ENCODE measurements around the gene NR0B1.

NR0B1 gene

GRCh38 chrX:30261012-30261411 is 48.2 kb downstream of the NR0B1 start:
- Histone ChIP-seq H3K4me1 (ENCODE audit: control insufficient read depth, insufficient read depth, low read length) (no peaks in the 10 kb centered on the region), H3K27me3 (ENCODE audit: control insufficient read depth, insufficient read depth, low read length) (no peaks in the 10 kb centered on the region), H3K9ac (ENCODE audit: low read length) (no peak overlapping the region), H3K9me3 (ENCODE audit: control insufficient read depth, low read length) (no peaks in the 10 kb centered on the region), H3K4me3 (ENCODE audit: low read length) (no peak overlapping the region), H3K36me3 (ENCODE audit: control insufficient read depth, insufficient read depth, low read length) (no peaks in the 10 kb centered on the region)

DNA sequence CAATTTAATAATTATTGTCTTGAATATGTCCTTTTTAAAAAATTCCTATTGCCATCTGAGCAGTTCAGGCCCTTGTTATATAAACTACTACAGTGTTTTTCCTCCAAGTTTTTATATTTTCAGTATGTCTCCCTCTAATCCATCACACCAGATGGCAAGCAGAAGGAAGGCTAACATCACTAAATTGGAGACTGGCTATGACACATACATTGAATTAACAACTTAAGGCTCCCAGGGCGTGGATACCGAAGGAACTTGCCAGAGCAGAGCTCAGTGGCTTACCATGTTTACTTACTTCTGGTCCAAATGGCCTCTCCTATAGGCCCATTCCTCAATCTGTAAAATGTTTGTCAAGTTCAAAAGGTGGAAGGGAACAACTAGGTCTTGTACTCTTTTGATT is 49.3 kb downstream of the NR0B1 start:
- Histone ChIP-seq H3K4me1 (ENCODE audit: control insufficient read depth, insufficient read depth, low read length) (no peaks in the 10 kb centered on the region), H3K27me3 (ENCODE audit: control insufficient read depth, insufficient read depth, low read length) (no peaks in the 10 kb centered on the region), H3K36me3 (ENCODE audit: control insufficient read depth, insufficient read depth, low read length) (no peaks in the 10 kb centered on the region)

More for the DNA sequence above, 49.3 kb downstream of the NR0B1 start:
- Histone ChIP-seq H3K4me3 (ENCODE audit: low read length) (no peak overlapping the region), H3K9ac (ENCODE audit: low read length) (no peak overlapping the region), H3K9me3 (ENCODE audit: control insufficient read depth, low read length) (no peaks in the 10 kb centered on the region)

Data from mucosa of stomach (tissue), 1 donor.